ENCODE data around the gene ENTPD8. TPM values are rescaled to one million over a fixed set of nuclear protein-coding genes. Genes with fewer than 3 reads are reported as not detected.

Gene ENTPD8
- total RNA-seq, 2 donors from 2014 or later, result 0.33 to 0.75 TPM

DNA sequence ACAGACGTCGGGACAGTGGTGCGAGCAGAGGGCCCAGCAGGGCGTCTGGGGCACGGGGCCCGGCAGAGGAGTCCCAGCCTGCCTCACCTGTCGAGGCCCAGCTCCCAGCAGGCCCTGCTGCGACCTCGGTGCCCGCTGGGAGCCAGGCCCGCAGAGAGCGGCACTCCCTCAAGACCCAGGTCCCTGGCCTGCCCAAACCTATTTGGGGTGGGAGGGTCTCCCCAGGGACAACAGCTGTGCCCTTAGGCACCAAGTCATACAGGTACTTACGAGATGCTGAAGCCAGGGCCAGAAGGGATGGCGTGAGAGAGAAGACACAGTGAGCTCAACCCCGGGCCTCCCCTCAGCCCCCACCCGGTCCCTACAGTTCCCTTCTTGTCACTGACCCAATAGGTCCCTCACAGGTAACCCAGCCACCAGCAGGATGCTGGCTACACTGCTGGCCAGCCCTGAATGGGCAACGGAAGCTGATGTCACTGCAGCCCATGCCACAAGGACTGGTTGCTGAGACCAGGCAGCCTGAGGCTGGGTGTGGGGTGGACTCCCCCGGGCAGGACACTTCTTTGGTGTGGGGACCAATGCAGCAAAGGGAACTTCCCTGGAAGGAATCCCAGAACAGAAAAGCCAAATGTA lies 14.3 kb upstream of the ENTPD8 start:
- peaks cover 19% of the 10 kb centered on the region for H3K36me3 ChIP-seq (ENCODE audit: control insufficient read depth, insufficient read depth, low read length)
- Mint-ChIP-seq H3K4me3 (no peak overlapping the region), H3K27ac (no peak overlapping the region), H3K27me3 (ENCODE audit: insufficient read depth) (peaks cover 6% of the 10 kb centered on the region), H3K9me3 (no peaks in the 10 kb centered on the region), H3K36me3 (ENCODE audit: low read depth) (peaks cover 14% of the 10 kb centered on the region), H3K4me1 (peaks cover 1% of the 10 kb centered on the region)
- H3K27ac ChIP-seq (ENCODE audit: low read depth, low read length), result no peak overlapping the region
- WGBS, 2 experiments (ENCODE audit: insufficient coverage in 1 of 2, insufficient read length in 1 of 2), result 91 to 98% methylated on average over 13 to 18 of the region's 18 CpGs
- H3K4me3 ChIP-seq (ENCODE audit: low read length), result no peak overlapping the region
- H3K4me1 ChIP-seq (ENCODE audit: control insufficient read depth, insufficient read depth, low read length), result peaks cover 4% of the 10 kb centered on the region
- no peaks in the 10 kb centered on the region for H3K9me3 ChIP-seq (ENCODE audit: control insufficient read depth, low read length)
- H3K27me3 ChIP-seq (ENCODE audit: control insufficient read depth, insufficient read depth, low read length, poor library complexity, severe bottlenecking), result no peaks in the 10 kb centered on the region
- no peak overlapping the region for H3K9ac ChIP-seq (ENCODE audit: extremely low read depth, low read length, poor library complexity, severe bottlenecking)
- no peak for TF ChIP-seq CTCF (conservative IDR thresholded peaks at IDR 0.05)
- no peak for DNase-seq

GRCh38 chr9:137454597-137455358 lies 13.6 kb upstream of the ENTPD8 start:
- peak; percentile 84 for DNase-seq
- TF ChIP-seq CTCF (conservative IDR thresholded peaks at IDR 0.05), result no peak
- Histone ChIP-seq H3K4me3 (ENCODE audit: low read length) (no peak overlapping the region), H3K9me3 (ENCODE audit: control insufficient read depth, low read length) (no peaks in the 10 kb centered on the region), H3K4me1 (ENCODE audit: control insufficient read depth, insufficient read depth, low read length) (peaks cover 4% of the 10 kb centered on the region), H3K36me3 (ENCODE audit: control insufficient read depth, insufficient read depth, low read length) (peaks cover 19% of the 10 kb centered on the region), H3K27me3 (ENCODE audit: control insufficient read depth, insufficient read depth, low read length, poor library complexity, severe bottlenecking) (no peaks in the 10 kb centered on the region), H3K27ac (ENCODE audit: low read depth, low read length) (peak overlapping the region; percentile 40), H3K9ac (ENCODE audit: extremely low read depth, low read length, poor library complexity, severe bottlenecking) (no peak overlapping the region)
- Mint-ChIP-seq H3K4me1 (peaks cover 1% of the 10 kb centered on the region), H3K9me3 (no peaks in the 10 kb centered on the region), H3K4me3 (peak overlapping the region; percentile 48), H3K27me3 (ENCODE audit: insufficient read depth) (peaks cover 2% of the 10 kb centered on the region), H3K27ac (peak overlapping the region; percentile 97), H3K36me3 (ENCODE audit: low read depth) (peaks cover 15% of the 10 kb centered on the region)
- 86 to 92% methylated on average over 18 to 30 of the region's 30 CpGs for WGBS, 2 experiments (ENCODE audit: insufficient coverage in 1 of 2, insufficient read length in 1 of 2)

DNA sequence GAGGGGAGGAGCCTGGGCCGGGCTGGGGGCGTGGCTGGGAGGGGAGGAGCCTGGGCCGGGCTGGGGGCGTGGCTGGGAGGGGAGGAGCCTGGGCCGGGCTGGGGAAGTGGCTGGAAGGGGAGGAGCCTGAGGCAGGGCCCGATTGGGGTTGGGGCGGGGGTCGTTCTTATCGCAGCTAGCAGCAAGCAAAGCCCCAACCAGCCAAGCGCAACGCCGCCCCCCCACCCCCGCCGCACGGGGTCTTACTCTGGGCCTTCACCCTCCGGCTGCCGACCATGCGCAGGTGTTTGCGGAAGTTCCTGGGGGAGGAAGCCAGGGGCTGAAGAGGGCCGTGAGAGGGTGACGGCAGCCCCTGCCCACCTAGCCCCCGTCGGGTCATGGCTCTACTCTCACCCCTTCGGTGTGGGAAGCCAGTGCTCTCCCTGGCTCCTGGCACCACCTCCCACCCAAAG lies 13.0 kb upstream of the ENTPD8 start:
- peaks cover 4% of the 10 kb centered on the region for H3K4me1 ChIP-seq (ENCODE audit: control insufficient read depth, insufficient read depth, low read length)
- Mint-ChIP-seq H3K4me3 (peak overlapping the region; percentile 48), H3K4me1 (peaks cover 1% of the 10 kb centered on the region), H3K27ac (peak overlapping the region; percentile 97), H3K36me3 (ENCODE audit: low read depth) (peaks cover 19% of the 10 kb centered on the region), H3K9me3 (no peaks in the 10 kb centered on the region), H3K27me3 (ENCODE audit: insufficient read depth) (no peaks in the 10 kb centered on the region)
- H3K4me3 ChIP-seq (ENCODE audit: low read length), result no peak overlapping the region
- peak overlapping the region; percentile 20 for H3K9ac ChIP-seq (ENCODE audit: extremely low read depth, low read length, poor library complexity, severe bottlenecking)
- no peak for TF ChIP-seq CTCF (conservative IDR thresholded peaks at IDR 0.05)
- 37 to 41% methylated on average over 12 to 20 of the region's 24 CpGs for WGBS, 2 experiments (ENCODE audit: insufficient coverage in 1 of 2, insufficient read length in 1 of 2)
- peaks cover 19% of the 10 kb centered on the region for H3K36me3 ChIP-seq (ENCODE audit: control insufficient read depth, insufficient read depth, low read length)
- no peaks in the 10 kb centered on the region for H3K27me3 ChIP-seq (ENCODE audit: control insufficient read depth, insufficient read depth, low read length, poor library complexity, severe bottlenecking)
- peak; percentile 90 for DNase-seq
- H3K27ac ChIP-seq (ENCODE audit: low read depth, low read length), result peak overlapping the region; percentile 40
- no peaks in the 10 kb centered on the region for H3K9me3 ChIP-seq (ENCODE audit: control insufficient read depth, low read length)
